Progenitor cell of endocrine pancreas (in vitro differentiated cells): ENCODE measurements around the gene UBXN6. TPM values are rescaled to one million over a fixed set of nuclear protein-coding genes. Genes with fewer than 3 reads are reported as not detected.

Experiments
- DNase-seq: peaks from one replicate; pipeline ENCODE4 v3.0.0; 2021; ENCODE audit warnings: low spot score; ENCODE audit not compliant: unreplicated experiment
- H3K27ac Mint-ChIP-seq: 2 replicates; pipeline ENCODE4 v1.8.0; 2021; ENCODE audit warnings: mild to moderate bottlenecking, moderate library complexity, mixed read lengths
- H3K27me3 Mint-ChIP-seq: 2 replicates; pipeline ENCODE4 v1.8.0; 2021; ENCODE audit warnings: mixed read lengths
- H3K36me3 Mint-ChIP-seq: 2 replicates; pipeline ENCODE4 v1.8.0; 2022; ENCODE audit warnings: mixed read lengths; ENCODE audit not compliant: insufficient read depth
- H3K4me1 Mint-ChIP-seq: 2 replicates; pipeline ENCODE4 v1.8.0; 2021; ENCODE audit warnings: low read depth, mixed read lengths
- H3K4me3 Mint-ChIP-seq: 2 replicates; pipeline ENCODE4 v1.8.0; 2021; ENCODE audit warnings: low read depth, mild to moderate bottlenecking, moderate library complexity, mixed read lengths
- H3K9me3 Mint-ChIP-seq: 2 replicates; pipeline ENCODE4 v1.8.0; 2021; ENCODE audit warnings: low read depth, mixed read lengths
- total RNA-seq: library from RNA; stranded (reverse); gene quantifications from 2 replicates; pipeline ENCODE4 v1.2.1, GENCODE V29; 2021
- TF ChIP-seq, protein P1 (sequence below): fragments of 200-600 bp; sonication (generic); IDR thresholded peaks from one replicate; pipeline ENCODE4 v1.5.0; 2021; ENCODE audit warnings: antibody characterized with exemption, mild to moderate bottlenecking; ENCODE audit not compliant: unreplicated experiment

Gene UBXN6
- total RNA-seq, 1 donor from 2014 or later: 57.2 TPM

DNA sequence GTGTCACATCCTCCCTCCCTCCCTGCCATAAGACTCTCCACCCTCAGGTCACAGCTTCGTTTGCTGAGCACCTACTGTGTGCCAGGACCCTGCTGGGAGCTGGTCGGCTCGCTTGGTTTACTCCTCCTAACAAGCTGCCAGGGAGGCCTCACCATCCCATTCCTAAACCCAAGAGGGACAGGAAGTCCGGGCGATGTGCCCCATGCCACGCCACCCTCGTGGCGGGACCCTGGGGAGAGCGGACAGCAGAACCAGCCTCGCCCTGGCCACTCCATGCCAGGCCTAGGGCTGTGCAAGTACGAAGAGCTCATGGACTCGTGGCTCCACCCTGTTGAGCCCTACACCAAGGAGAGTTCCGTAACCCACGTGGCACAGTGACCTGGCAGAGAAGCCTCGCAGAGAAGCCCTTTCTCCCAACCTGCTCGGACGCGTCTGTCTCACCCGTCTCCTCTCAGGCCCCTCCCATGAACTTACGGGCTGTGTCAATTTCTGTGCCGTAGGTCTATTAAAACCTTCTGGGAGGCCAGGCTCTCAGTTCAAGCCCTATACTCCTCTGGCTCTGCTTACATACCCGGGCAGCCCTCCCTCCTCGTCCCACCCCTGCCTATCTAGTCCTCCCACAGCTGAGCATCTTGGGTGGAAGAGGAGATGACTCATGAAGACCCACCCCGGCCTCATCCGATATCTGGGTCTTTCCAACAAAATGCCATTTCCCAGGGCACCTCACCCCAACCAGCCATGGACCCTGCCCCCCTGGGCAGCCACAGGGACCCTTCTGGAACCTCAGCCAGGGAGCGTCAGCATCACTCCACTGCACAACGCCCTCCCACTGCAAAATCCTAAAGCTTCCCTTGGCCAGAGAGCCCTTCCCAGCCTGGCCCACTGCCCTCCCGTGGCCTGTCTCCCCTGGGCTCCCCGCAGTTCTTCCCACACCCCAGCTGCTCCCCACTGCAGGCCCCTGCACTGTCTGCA, 2.6 kb downstream of the UBXN6 start:
- no peaks in the 10 kb centered on the region for H3K9me3 Mint-ChIP-seq

DNA sequence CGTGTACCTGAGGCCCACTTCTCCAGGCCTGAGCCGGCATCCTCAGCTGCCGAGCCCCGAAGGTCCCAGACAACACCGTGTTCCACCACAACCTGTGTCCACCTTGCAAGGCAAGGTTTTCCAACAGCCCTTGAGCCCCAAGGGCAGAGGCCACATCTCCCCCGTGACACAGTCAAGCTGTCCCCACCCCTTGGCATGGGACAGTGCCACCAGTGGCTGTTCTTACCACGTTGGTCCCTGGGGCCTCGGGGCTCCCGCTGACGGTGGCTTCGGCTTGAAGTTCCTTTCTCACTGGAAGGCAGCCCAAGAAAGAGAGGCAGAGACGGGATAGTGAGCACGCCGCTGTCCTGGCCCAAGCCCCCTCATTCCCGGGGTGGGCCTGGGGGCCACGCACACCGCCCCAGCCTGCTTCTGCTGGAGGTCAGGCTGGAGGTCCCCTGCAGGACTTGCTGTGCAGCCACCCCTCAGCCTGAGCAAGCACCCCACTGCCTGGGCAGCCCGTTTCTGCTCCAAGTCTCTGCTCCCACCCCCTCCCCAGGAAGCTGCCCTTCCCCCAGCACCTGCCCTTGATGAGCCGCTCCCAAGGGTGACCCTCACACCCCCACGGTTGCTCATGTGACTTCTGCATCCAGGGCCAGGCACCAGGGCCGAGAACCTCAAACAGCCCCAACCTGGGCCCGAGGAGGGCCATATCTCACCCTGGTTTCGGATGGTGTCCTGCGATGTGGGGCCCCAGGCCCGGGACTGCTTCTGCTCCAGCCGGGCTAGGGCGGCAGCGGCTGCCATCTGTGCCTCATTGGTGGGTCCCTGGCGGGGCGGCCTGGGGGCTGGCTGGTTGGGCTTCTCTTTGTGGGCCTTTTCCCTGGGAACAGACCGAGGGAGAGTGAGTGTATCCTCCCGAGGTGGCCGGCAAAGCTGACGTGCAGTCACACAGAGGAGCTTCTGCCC, 4.1 kb downstream of the UBXN6 start:
- Mint-ChIP-seq H3K27ac (no peak overlapping the region), H3K36me3 (peaks cover 6% of the 10 kb centered on the region), H3K4me1 (peaks cover 12% of the 10 kb centered on the region), H3K9me3 (no peaks in the 10 kb centered on the region), H3K4me3 (no peak overlapping the region), H3K27me3 (no peaks in the 10 kb centered on the region)
- TF ChIP-seq, protein P1, sequence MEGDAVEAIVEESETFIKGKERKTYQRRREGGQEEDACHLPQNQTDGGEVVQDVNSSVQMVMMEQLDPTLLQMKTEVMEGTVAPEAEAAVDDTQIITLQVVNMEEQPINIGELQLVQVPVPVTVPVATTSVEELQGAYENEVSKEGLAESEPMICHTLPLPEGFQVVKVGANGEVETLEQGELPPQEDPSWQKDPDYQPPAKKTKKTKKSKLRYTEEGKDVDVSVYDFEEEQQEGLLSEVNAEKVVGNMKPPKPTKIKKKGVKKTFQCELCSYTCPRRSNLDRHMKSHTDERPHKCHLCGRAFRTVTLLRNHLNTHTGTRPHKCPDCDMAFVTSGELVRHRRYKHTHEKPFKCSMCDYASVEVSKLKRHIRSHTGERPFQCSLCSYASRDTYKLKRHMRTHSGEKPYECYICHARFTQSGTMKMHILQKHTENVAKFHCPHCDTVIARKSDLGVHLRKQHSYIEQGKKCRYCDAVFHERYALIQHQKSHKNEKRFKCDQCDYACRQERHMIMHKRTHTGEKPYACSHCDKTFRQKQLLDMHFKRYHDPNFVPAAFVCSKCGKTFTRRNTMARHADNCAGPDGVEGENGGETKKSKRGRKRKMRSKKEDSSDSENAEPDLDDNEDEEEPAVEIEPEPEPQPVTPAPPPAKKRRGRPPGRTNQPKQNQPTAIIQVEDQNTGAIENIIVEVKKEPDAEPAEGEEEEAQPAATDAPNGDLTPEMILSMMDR: no peak
- no peak for DNase-seq

More for the DNA sequence above, 2.6 kb downstream of the UBXN6 start:
- H3K4me1 Mint-ChIP-seq: peaks cover 12% of the 10 kb centered on the region
- DNase-seq: no peak
- peak overlapping the region; percentile 49 for H3K27ac Mint-ChIP-seq
- H3K36me3 Mint-ChIP-seq: peaks cover 3% of the 10 kb centered on the region
- H3K27me3 Mint-ChIP-seq: no peaks in the 10 kb centered on the region
- H3K4me3 Mint-ChIP-seq: no peak overlapping the region
- TF ChIP-seq, protein P1: no peak

DNA sequence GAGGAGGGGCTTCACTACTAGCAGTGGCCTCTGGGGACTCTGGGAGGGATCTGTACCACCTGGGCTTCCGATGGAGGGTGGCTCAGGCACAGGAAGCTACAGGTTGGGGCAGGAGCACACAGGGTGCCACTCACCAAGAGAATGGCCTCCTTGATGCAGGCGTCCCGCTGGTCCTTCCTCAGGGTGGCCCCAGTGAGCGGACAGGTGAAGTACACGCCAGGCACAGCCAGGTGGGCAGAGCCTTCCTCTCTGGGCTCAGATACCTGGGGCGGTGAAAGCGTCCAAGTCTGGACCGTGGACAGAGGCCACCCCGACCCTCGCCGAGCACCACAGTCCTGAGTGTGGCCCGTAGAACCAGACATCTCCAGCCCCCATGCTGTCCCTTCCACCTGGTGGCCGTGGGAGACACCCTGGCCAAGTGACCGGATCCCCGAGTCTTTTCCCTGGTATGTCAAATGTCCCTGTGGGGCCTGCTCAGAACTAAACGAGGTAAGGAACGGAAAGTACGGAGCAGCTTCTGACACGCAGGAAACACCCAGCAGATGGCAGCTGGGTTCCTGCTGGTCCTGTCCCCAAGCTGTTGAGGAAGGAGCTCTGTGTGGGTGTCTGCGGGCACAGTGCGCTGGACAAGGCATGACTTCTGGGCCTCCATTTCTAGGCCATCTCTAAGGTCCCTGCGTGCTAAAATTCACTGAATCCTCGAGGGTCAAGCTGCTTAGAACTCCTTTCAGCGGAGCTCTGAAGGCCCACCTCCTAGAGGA, 5.2 kb downstream of the UBXN6 start:
- Mint-ChIP-seq H3K36me3 (peaks cover 6% of the 10 kb centered on the region), H3K27me3 (no peaks in the 10 kb centered on the region), H3K9me3 (no peaks in the 10 kb centered on the region), H3K4me1 (peaks cover 9% of the 10 kb centered on the region), H3K27ac (no peak overlapping the region), H3K4me3 (no peak overlapping the region)
- TF ChIP-seq, protein P1: no peak
- no peak for DNase-seq

DNA sequence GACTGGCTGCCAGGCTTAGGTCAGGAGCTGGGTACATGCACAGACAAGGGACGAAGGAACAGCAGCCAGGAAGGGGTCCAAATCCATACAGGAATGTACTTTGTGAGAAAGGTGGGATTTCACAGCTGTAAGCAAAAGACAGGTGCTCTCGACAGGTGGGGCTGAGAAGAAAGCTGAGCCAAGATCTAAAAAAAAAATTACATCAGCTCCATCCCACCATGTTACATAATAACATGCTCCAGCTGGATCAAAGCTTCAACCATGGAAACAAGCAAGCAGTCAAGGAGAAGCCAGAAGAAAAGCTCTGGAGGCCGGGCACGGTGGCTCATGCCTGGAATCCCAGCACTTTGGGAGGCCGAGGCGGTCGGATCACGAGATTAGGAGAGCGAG, 8.0 kb downstream of the UBXN6 start:
- Mint-ChIP-seq H3K36me3 (peaks cover 6% of the 10 kb centered on the region), H3K9me3 (no peaks in the 10 kb centered on the region), H3K27ac (no peak overlapping the region), H3K4me1 (no peaks in the 10 kb centered on the region), H3K27me3 (no peaks in the 10 kb centered on the region), H3K4me3 (no peak overlapping the region)
- DNase-seq: no peak
- TF ChIP-seq, protein P1: no peak
